ENCODE measurements around the gene TXNRD2.
"Not testable (repeated sequence)": the region's sequence is repeated elsewhere in the genome, so short reads cannot be mapped to it uniquely, and the experiment has no call there.

Gene TXNRD2

GRCh38 chr22:19888131-19888746 lies 53.4 kb downstream of the TXNRD2 start:
- DNase-seq (ENCODE audit: low spot score): no peak

- DNase-seq (ENCODE audit: low spot score): no peak
Measured at GRCh38 chr22:19887256-19887985, 54.2 kb downstream of the TXNRD2 start.

- DNase-seq (ENCODE audit: low spot score): peak; percentile 17
Measured at GRCh38 chr22:19886605-19887255, 54.9 kb downstream of the TXNRD2 start.

GRCh38 chr22:19885841-19886592 lies 55.6 kb downstream of the TXNRD2 start:
- DNase-seq (ENCODE audit: low spot score): no peak

DNA sequence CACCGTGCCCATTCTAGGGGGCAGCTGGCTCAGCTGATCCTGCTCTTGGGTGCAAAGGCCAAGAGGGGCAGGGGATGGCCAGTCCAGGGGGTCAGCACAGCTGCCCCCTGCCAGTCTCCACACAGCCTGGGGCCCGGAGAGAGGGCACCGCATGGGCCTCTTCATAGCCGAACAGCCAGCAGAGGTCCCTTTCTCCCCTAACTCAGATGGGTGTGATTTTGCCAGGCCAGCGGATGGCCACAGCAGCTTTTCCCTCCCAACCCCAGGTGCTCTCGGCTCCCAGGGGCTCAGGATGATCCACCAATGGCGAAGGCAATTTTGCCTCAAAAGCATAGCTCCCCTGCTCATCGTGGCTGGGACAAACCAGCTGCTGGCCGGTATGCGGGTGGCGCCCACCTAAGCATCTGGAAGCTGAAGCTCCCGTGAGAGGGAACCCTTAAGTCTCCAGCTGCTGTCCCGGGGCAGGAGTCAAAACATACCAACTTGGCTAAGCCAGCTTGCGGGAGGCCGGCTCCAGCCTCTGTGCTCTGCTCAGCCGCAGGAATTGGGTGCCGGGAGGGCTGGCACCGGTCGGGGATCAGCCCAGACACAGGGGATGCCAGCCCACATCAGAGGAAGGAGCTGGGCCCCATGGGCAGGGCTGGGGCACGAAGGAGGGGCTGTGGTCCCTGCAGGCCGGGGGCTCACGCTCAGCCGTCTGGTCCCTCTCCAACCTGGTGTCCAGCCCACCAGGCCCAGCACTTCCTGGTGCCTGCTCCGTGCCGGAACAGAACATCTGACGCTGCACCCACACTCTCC lies 56.5 kb downstream of the TXNRD2 start:
- no peak for DNase-seq (ENCODE audit: low spot score)

GRCh38 chr22:19884161-19884953 lies 57.3 kb downstream of the TXNRD2 start:
- no peak for DNase-seq (ENCODE audit: low spot score)

- DNase-seq (ENCODE audit: low spot score): not testable (repeated sequence)
Measured at GRCh38 chr22:19883446-19883845, 58.2 kb downstream of the TXNRD2 start.

DNA sequence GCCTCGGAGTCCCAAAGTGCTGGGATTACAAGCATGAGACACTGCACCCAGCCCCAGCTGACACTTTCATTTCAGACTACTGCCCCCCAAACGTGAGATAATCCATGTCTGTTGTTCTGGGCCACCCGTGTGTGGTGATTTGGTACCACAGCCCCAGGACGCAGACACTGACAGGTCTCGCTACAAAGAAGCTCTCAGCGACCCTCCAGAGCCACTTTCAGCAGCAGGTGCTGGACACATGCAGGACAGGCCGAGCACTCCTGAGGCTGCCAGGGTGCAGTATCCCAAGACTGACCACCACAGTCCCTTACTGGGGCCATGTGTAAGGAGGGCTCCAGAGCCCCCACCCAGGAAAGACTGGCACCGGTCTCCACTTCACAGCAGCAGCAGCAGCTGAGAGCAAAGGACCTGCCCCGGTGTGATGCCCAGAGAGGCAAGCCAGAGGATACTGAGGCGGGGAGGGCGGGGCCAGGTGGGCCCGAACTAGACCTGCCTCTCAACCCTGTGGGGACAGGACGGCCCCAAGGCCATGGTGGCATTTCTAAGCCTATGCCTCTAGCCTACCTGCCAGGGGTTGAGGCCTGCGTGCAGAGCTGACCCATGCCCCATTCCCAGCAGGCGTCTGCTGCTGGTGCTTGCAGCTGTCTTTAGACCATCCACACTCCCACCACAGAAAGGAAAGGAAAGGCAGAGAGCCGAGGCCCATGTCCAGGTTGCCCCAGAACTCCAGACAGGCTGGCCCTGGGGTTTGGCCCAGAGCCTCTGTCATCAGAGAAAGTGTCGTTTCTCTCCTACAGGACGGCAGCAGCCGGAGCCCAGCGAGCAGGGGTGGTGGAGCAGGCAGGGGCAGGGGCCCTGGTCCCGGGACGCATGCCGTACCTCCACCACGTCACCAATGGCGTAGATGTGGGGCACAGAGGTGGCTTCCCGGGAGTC lies 58.9 kb downstream of the TXNRD2 start:
- DNase-seq (ENCODE audit: low spot score): no peak

GRCh38 chr22:19880786-19881569 lies 60.6 kb downstream of the TXNRD2 start:
- peak; percentile 78 for DNase-seq (ENCODE audit: low spot score)

DNA sequence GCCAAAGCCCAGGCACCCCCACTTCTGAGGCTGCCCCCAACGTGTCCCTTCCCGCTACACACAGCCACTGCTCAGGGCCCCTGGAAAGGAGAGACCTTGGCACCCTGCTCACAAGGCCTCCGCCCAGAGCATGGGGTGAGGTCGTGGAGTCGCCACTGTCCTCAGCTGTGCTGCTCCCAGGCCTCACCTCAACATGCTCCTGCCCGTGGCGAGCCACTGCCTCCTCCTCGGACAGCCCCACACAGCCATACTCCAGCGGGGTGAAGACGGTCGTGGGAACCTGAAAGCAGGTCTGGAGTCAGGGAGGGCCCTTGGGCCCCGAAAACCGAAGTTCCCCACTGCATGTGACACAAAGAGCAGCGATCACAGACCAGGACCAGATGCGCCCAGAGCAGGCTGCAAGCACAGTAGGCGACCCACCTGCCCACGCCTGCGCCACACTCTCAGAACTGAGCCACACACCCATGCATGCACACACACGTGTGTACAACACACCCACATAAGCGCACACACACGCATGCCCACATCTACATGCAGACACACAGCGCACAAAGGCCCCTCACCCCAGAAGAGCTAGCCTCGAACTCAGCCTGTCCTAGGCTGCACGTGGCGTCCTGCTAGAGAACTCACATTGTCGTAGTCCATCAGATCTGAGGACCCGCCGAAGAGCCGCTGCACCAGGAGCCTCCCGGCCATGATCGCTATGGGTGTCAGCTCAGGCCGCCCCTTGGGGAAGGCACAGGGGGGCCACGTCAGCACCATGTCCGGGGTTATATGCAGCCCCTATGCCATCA lies 61.4 kb downstream of the TXNRD2 start:
- no peak for DNase-seq (ENCODE audit: low spot score)

GRCh38 chr22:19879643-19879991 lies 62.0 kb downstream of the TXNRD2 start:
- no peak for DNase-seq (ENCODE audit: low spot score)

GRCh38 chr22:19879246-19879570 lies 62.4 kb downstream of the TXNRD2 start:
- no peak for DNase-seq (ENCODE audit: low spot score)

GRCh38 chr22:19878461-19879245 lies 63.0 kb downstream of the TXNRD2 start:
- no peak for DNase-seq (ENCODE audit: low spot score)

DNA sequence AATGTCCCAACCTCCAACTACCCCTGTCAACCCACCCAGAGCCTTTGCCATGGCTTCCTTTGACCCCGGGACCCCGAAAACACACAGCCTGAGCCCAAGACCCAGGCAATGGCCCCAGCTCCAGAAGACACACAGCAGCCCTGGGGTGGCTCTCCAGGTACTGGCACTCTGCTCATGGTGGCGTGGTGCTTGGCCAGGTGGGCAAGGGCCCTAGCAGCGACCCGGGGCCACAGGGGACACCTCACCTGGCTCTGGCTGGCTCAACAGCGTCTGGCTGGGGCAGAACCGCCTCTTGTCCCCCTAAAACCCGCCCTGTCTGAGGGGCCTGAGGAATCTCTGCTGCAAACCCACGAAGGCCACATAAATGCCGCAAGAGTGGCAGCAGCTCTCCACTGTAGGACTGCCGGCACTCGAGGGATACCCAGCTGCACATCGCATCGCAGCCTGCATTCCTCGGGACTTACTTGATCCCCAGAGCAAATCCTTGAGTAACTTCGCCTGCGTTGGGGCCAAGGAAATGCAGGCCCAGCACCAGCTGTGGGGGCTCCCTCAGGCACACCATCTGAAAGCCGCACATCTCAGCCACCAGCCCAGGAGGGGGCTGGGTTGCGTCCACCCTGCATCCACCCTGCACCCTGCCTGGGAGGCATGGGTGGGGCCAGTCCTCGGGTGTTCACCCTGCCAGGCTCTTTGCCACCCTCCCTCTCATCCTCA lies 63.8 kb downstream of the TXNRD2 start:
- no peak for DNase-seq (ENCODE audit: low spot score)

GRCh38 chr22:19876941-19877625 lies 64.5 kb downstream of the TXNRD2 start:
- no peak for DNase-seq (ENCODE audit: low spot score)

DNA sequence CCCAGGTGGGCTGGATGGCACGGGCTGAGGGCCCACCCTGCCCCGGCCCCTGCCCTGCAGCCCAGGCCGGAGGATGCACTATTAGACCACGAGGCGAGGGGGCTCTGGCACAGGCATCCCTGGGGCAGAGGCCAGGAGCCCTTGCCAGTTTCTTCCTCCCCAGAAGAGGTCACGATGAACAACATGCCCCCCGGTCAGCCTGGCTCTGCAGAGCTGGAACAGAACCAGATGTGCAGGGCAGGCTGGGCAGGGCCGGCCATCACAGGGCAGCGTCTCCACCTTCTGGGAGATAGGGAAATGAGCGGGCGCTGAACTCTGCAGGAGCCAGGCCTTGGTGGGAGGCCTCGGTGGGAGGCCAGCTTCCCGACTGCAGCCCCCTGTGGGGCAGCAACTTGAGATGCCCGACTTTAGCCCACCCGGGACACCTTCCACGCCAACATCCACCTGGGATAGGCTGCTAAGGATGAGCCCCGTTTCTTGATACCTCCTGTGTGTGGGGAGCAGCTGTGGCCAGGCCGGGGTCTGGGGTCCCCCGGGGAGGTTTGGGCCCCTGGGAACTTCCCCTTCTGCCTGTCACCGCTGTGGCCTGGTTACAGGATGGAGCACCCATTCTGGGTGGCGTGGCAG lies 65.2 kb downstream of the TXNRD2 start:
- DNase-seq (ENCODE audit: low spot score): no peak
